Liver (tissue), 2 donors: ENCODE measurements around the gene SEZ6.

ENCODE experiments used
- CTCF ChIP-seq: fragments of 150-350 bp; IDR thresholded peaks from 2 replicates; pipeline ENCODE4 v1.5.1; 2017; ENCODE audit warnings: improper control_type of control experiment, low read depth, low read length; ENCODE audit not compliant: missing input control
- YY1 ChIP-seq: IDR thresholded peaks from 2 replicates; pipeline ENCODE4 v1.6.1; 2016; ENCODE audit warnings: antibody characterized with exemption, mild to moderate bottlenecking
- donor health status: healthy.

- TF ChIP-seq CTCF (no peak), YY1 (no peak)
Observed at GRCh38 chr17:28989028-28989427, 16.8 kb downstream of the SEZ6 start.
